ENCODE results near the gene C5orf22. TPM values are rescaled to one million over a fixed set of nuclear protein-coding genes. Genes with fewer than 3 reads are reported as not detected.
"Not testable (repeated sequence)": the region's sequence is repeated elsewhere in the genome, so short reads cannot be mapped to it uniquely, and the experiment has no call there.

The C5orf22 gene
- total and polyA plus RNA-seq, 2 of the 4 experiments (the other 2 are of a cell fraction): 11.2 to 19.9 TPM

DNA sequence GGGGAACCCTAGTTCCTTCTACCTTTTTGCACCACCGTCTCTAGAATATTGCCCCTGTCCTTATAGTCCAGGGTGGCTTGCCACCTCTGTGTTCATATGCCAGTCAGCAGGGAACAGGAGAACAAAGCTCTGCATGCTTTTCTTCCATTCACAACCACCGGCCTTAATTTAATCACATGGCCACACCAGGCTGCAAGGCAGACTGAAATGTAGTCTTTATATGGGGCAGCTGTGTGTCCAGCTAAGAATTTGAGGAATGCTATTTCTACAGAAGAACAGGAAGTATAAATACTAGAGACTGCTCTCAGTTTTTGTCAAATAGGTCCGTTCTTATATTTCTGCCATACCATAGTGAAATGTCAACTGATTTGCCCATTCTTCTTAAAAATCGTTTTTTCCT, 5.8 kb downstream of the C5orf22 start:
- H3K4me1 ChIP-seq (ENCODE audit: control insufficient read depth, insufficient read depth, low read length): peaks cover 7% of the 10 kb centered on the region
- H2BK120ac ChIP-seq (ENCODE audit: low read depth, low read length): peak overlapping the region; percentile 82
- no TSS peak for BruUV-seq (replicated peaks)
- 0 out of 2 replicates have a peak overlapping the region, but pooled peaks have one; percentile 73 for H3K14ac ChIP-seq (replicated peaks; ENCODE audit: low read depth, low read length)
- in situ Hi-C loops (cut with MboI; ENCODE audit: low sequenced_read_pairs) (no loop called here), dilution Hi-C loops (cut with HindIII; ENCODE audit: low sequenced_read_pairs, unreplicated experiment) (no loop called here), intact Hi-C loops (cut with micrococcal nuclease) (no loop called here)
- ChIA-PET POLR2A (ENCODE audit: unreplicated experiment) (no interaction called here), CTCF (interaction anchor here (1.3 kb wide), 1 partner anchor 128 kb away, joined by 4 read pairs; no protein-coding TSS in a partner anchor)
- WGBS, 2 experiments (ENCODE audit: extremely low coverage in 2 of 2, insufficient read length in 1 of 2): no CpG with 5 or more reads among the region's 4 CpGs
- no peaks in the 10 kb centered on the region for H4K20me1 ChIP-seq (ENCODE audit: insufficient read depth, low read length)
- peak overlapping the region; percentile 74; the same call in 1 of the 2 replicates for H4K91ac ChIP-seq (ENCODE audit: insufficient read depth, low read depth, low read length)
- H3K27me3 ChIP-seq (ENCODE audit: control insufficient read depth, insufficient read depth, low read length): no peaks in the 10 kb centered on the region
- no peak overlapping the region for H4K5ac ChIP-seq (ENCODE audit: low read depth, low read length)
- peak overlapping the region; percentile 73; the same call in 1 of the 2 replicates for H3K23ac ChIP-seq (ENCODE audit: low read depth, low read length)
- 0 out of 2 replicates have a peak overlapping the region, but pooled peaks have one; percentile 54 for H3K4me2 ChIP-seq (ENCODE audit: low read depth, low read length)
- no peak overlapping the region for H2BK15ac ChIP-seq (ENCODE audit: low read depth, low read length)
- H3K36me3 ChIP-seq (ENCODE audit: control insufficient read depth, insufficient read depth, low read length): peaks cover 18% of the 10 kb centered on the region
- peaks cover 5% of the 10 kb centered on the region; the same call in 1 of the 2 replicates for H3K9me1 ChIP-seq (ENCODE audit: insufficient read depth, low read length)
- no peak overlapping the region for H3K9ac ChIP-seq (ENCODE audit: low read depth, low read length)
- peak overlapping the region; percentile 47 for H2BK5ac ChIP-seq (ENCODE audit: low read depth, low read length, poor library complexity, severe bottlenecking)
- H2AK9ac ChIP-seq (replicated peaks; ENCODE audit: low read depth, low read length, poor library complexity): no peak overlapping the region
- H3K18ac ChIP-seq (ENCODE audit: low read depth, low read length): no peak overlapping the region
- peak; percentile 91 for ATAC-seq (ENCODE audit: low read depth)
- H2BK20ac ChIP-seq (ENCODE audit: low read depth, low read length): no peak overlapping the region
- H3K27ac ChIP-seq (ENCODE audit: insufficient read depth, low read length): peak overlapping the region; percentile 85
- H3K4me3 ChIP-seq (ENCODE audit: insufficient read depth, low read depth, low read length): no peak overlapping the region
- no peak overlapping the region; the same call in 1 of the 2 replicates for H2AK5ac ChIP-seq (ENCODE audit: low read depth, low read length)
- peak overlapping the region; percentile 32; the same call in 1 of the 2 replicates for H3K56ac ChIP-seq (ENCODE audit: extremely low read depth, insufficient read depth, low read length)
- peak overlapping the region in 1 of 2 experiments; percentile 76; a peak in 2 of 4 replicates for H4K8ac ChIP-seq (ENCODE audit: low read depth in 2 of 2, low read length in 2 of 2)
- DNase-seq: peak; percentile 54
- no peak overlapping the region for H2AFZ ChIP-seq (replicated peaks; ENCODE audit: low read length, poor library complexity)
- H3K9me3 ChIP-seq (ENCODE audit: control insufficient read depth, insufficient read depth, low read length): no peaks in the 10 kb centered on the region
- H3K4ac ChIP-seq (ENCODE audit: low read depth, low read length): peak overlapping the region; percentile 77
- no peak for TF ChIP-seq CHD1 (IDR thresholded peaks at IDR 0.05; ENCODE audit: low read depth, low read length)
- 0 out of 2 replicates have a peak, but pooled peaks have one; percentile 23 for TF ChIP-seq MXI1 (IDR thresholded peaks at IDR 0.05; ENCODE audit: borderline replicate concordance, low read depth, low read length)
- no peak for TF ChIP-seq RFX5 (IDR thresholded peaks at IDR 0.05; ENCODE audit: low read depth, low read length)
- no peak for TF ChIP-seq CEBPB (IDR thresholded peaks at IDR 0.05; ENCODE audit: low read depth, low read length)
- TF ChIP-seq, protein P1, sequence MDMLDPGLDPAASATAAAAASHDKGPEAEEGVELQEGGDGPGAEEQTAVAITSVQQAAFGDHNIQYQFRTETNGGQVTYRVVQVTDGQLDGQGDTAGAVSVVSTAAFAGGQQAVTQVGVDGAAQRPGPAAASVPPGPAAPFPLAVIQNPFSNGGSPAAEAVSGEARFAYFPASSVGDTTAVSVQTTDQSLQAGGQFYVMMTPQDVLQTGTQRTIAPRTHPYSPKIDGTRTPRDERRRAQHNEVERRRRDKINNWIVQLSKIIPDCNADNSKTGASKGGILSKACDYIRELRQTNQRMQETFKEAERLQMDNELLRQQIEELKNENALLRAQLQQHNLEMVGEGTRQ (IDR thresholded peaks at IDR 0.05; ENCODE audit: low read depth, low read length): no peak
- TF ChIP-seq, protein P2, sequence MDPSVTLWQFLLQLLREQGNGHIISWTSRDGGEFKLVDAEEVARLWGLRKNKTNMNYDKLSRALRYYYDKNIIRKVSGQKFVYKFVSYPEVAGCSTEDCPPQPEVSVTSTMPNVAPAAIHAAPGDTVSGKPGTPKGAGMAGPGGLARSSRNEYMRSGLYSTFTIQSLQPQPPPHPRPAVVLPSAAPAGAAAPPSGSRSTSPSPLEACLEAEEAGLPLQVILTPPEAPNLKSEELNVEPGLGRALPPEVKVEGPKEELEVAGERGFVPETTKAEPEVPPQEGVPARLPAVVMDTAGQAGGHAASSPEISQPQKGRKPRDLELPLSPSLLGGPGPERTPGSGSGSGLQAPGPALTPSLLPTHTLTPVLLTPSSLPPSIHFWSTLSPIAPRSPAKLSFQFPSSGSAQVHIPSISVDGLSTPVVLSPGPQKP (IDR thresholded peaks at IDR 0.05; ENCODE audit: borderline replicate concordance, low read depth, low read length): no peak
- H3K79me1 ChIP-seq (ENCODE audit: low read depth in 1 of 2, low read length in 2 of 2): peaks cover 21 to 34% of the 10 kb centered on the region in 2 experiments

DNA sequence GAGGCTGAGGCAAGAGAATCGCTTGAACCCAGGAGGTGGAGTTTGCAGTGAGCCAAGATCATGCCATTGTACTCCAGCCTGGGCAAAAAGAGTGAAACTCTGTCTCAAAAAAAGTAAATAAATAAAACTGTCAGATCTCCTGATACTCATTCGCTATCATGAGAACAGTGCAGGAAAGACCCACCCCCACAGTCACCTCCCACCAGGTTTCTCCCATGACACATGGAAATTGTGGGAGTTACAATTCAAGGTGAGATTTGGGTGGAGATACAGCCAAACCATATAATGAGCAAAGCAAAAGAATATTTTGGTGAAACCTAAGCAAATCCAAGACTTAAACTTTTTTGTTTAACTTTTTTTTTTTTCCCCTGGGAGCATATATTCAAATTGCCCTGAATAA, 17.0 kb downstream of the C5orf22 start:
- WGBS, 2 experiments (ENCODE audit: extremely low coverage in 2 of 2, insufficient read length in 1 of 2): no CpG with 5 or more reads among the region's 2 CpGs
- in situ Hi-C loops (cut with MboI; ENCODE audit: low sequenced_read_pairs); intact Hi-C loops (cut with micrococcal nuclease): not testable (repeated sequence)

More for the DNA sequence above, 17.0 kb downstream of the C5orf22 start:
- H4K20me1 ChIP-seq (ENCODE audit: insufficient read depth, low read length); ATAC-seq (ENCODE audit: low read depth); H2AK5ac ChIP-seq (ENCODE audit: low read depth, low read length); H3K9me1 ChIP-seq (ENCODE audit: insufficient read depth, low read length); H4K5ac ChIP-seq (ENCODE audit: low read depth, low read length); BruUV-seq (replicated peaks); H3K14ac ChIP-seq (replicated peaks; ENCODE audit: low read depth, low read length); H3K4me3 ChIP-seq (ENCODE audit: insufficient read depth, low read depth, low read length); H3K56ac ChIP-seq (ENCODE audit: extremely low read depth, insufficient read depth, low read length); POLR2A ChIA-PET (ENCODE audit: unreplicated experiment); H3K9ac ChIP-seq (ENCODE audit: low read depth, low read length); H3K4me1 ChIP-seq (ENCODE audit: control insufficient read depth, insufficient read depth, low read length); H3K79me1 ChIP-seq (ENCODE audit: low read depth in 1 of 2, low read length in 2 of 2); H3K4ac ChIP-seq (ENCODE audit: low read depth, low read length); H3K27ac ChIP-seq (ENCODE audit: insufficient read depth, low read length); H4K91ac ChIP-seq (ENCODE audit: insufficient read depth, low read depth, low read length); H2BK20ac ChIP-seq (ENCODE audit: low read depth, low read length); H2AK9ac ChIP-seq (replicated peaks; ENCODE audit: low read depth, low read length, poor library complexity); H2BK15ac ChIP-seq (ENCODE audit: low read depth, low read length); H4K8ac ChIP-seq (ENCODE audit: low read depth in 2 of 2, low read length in 2 of 2); H3K9me3 ChIP-seq (ENCODE audit: control insufficient read depth, insufficient read depth, low read length); H3K4me2 ChIP-seq (ENCODE audit: low read depth, low read length); CTCF ChIA-PET; H2BK5ac ChIP-seq (ENCODE audit: low read depth, low read length, poor library complexity, severe bottlenecking); dilution Hi-C loops (cut with HindIII; ENCODE audit: low sequenced_read_pairs, unreplicated experiment); H3K27me3 ChIP-seq (ENCODE audit: control insufficient read depth, insufficient read depth, low read length); H3K23ac ChIP-seq (ENCODE audit: low read depth, low read length); H2AFZ ChIP-seq (replicated peaks; ENCODE audit: low read length, poor library complexity); H3K18ac ChIP-seq (ENCODE audit: low read depth, low read length); DNase-seq; H2BK120ac ChIP-seq (ENCODE audit: low read depth, low read length): not testable (repeated sequence)
- peaks cover 29% of the 10 kb centered on the region for H3K36me3 ChIP-seq (ENCODE audit: control insufficient read depth, insufficient read depth, low read length)
